Measurements from ENCODE around the gene FOXD1. TPM values are rescaled to one million over a fixed set of nuclear protein-coding genes. Genes with fewer than 3 reads are reported as not detected.

Gene FOXD1
- 12.8 to 18.0 TPM (median 17.0 TPM) in 5 replicates for total RNA-seq (2022; extraction: Qiagen RNA extraction)

DNA sequence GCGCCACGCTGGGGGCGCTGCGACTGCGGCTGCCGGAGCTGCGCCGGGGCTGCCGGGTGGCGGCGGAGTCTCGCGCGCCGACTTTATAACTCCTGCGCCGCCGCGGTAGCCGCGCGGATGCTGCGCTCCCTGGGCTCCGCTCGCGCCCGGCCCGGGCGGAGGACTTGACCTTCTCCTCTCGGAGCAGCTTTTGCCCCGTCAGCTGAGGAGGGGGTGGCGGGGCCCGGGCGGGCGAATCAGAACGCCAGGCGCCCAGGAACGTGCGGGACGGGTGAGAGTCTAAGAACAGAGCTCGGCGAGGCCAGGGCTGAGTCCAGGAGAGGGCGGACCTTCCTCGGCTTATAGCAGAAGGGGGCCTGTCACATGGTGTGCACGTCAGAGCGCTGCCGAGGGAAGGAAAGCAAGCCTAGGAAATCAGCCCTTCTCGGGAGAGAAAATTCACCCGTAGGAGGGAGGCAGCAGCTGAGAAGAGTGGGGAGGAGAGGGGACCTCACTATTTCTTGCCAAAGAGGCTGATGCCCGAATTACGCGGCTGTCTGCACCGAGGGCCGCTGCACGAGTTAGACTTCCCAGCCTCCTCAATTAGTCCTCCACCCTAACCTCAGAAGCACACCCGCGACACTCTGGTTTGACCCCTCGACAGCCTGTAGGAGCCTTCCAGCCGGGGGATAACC is at the start of gene FOXD1:
Gene FOXD1, minus strand, starts transcription at position 315 of the 674 bp plus-strand sequence. CDS start 415 bp downstream, outside the sequence.

Other genes with a start within 250 kb of the FOXD1 start
- gene BTF3, start 49.7 kb upstream of the FOXD1 start, total RNA-seq (2022; extraction: Qiagen RNA extraction), result 1,044 to 1,119 TPM (median 1,102 TPM) in 5 replicates
- gene ANKRA2, start 116.9 kb upstream of the FOXD1 start, total RNA-seq (2022; extraction: Qiagen RNA extraction), result 9.2 to 13.1 TPM (median 11.7 TPM) in 5 replicates
- 18.5 to 24.0 TPM (median 19.8 TPM) in 5 replicates for gene UTP15, start 117.0 kb upstream of the FOXD1 start, total RNA-seq (2022; extraction: Qiagen RNA extraction)
- gene ARHGEF28, start 177.4 kb upstream of the FOXD1 start, total RNA-seq (2022; extraction: Qiagen RNA extraction), result 10.6 to 13.3 TPM (median 10.9 TPM) in 5 replicates

All from A549 treated with Hydrocortisone at 1 μM for 4 hours (cell line).